Measurements from ENCODE around the gene LCNL1.

The LCNL1 gene

GRCh38 chr9:136960212-136960937, 22.4 kb upstream of the LCNL1 start:
- FAIRE-seq = no peak

- FAIRE-seq = no peak
These were observed 21.9 kb upstream of the LCNL1 start for GRCh38 chr9:136960938-136961275.

- FAIRE-seq = no peak
These were observed 21.3 kb upstream of the LCNL1 start for GRCh38 chr9:136961279-136962065.

- no peak for FAIRE-seq
These were observed 20.6 kb upstream of the LCNL1 start for GRCh38 chr9:136962163-136962562.

- FAIRE-seq = no peak
These were observed 20.0 kb upstream of the LCNL1 start for GRCh38 chr9:136962701-136963248.

- FAIRE-seq = no peak
These were observed 19.5 kb upstream of the LCNL1 start for GRCh38 chr9:136963341-136963740.

GRCh38 chr9:136963751-136964150, 19.0 kb upstream of the LCNL1 start:
- FAIRE-seq = no peak

- no peak for FAIRE-seq
These were observed 18.6 kb upstream of the LCNL1 start for GRCh38 chr9:136964171-136964689.

- no peak for FAIRE-seq
These were observed 17.9 kb upstream of the LCNL1 start for GRCh38 chr9:136964833-136965422.

GRCh38 chr9:136965771-136966484, 16.9 kb upstream of the LCNL1 start:
- no peak for FAIRE-seq

GRCh38 chr9:136968333-136969127, 14.3 kb upstream of the LCNL1 start:
- no peak for FAIRE-seq

GRCh38 chr9:136969150-136969549, 13.6 kb upstream of the LCNL1 start:
- no peak for FAIRE-seq

GRCh38 chr9:136969774-136970173, 13.0 kb upstream of the LCNL1 start:
- FAIRE-seq = no peak

- FAIRE-seq = no peak
These were observed 12.4 kb upstream of the LCNL1 start for GRCh38 chr9:136970361-136970760.

GRCh38 chr9:136971746-136972145, 11.0 kb upstream of the LCNL1 start:
- no peak for FAIRE-seq

- no peak for FAIRE-seq
These were observed 10.5 kb upstream of the LCNL1 start for GRCh38 chr9:136972335-136972734.

- FAIRE-seq = no peak
These were observed 10.1 kb upstream of the LCNL1 start for GRCh38 chr9:136972743-136973142.

- FAIRE-seq = no peak
These were observed 8.9 kb upstream of the LCNL1 start for GRCh38 chr9:136973618-136974617.

- FAIRE-seq = no peak
These were observed 7.8 kb upstream of the LCNL1 start for GRCh38 chr9:136974817-136975535.

- FAIRE-seq = no peak
These were observed 7.1 kb upstream of the LCNL1 start for GRCh38 chr9:136975644-136976043.
